Osteoblast (primary cell): ENCODE results near the gene GRID1. TPM values are rescaled to one million over a fixed set of nuclear protein-coding genes. Genes with fewer than 3 reads are reported as not detected.

Experiments
- DNase-seq: peaks from one replicate; pipeline ENCODE4 v3.0.0; 2011; ENCODE audit warnings: low spot score, mixed read lengths; ENCODE audit not compliant: insufficient read length; ENCODE audit errors: missing footprints
- H2AFZ ChIP-seq: 2 replicates; pipeline ENCODE4 v1.6.0; 2011; ENCODE audit warnings: mild to moderate bottlenecking, low read length
- H3K27ac ChIP-seq: 2 replicates; pipeline ENCODE4 v1.5.1; 2011; ENCODE audit warnings: mild to moderate bottlenecking, low read depth, low read length, moderate library complexity
- H3K27me3 ChIP-seq: 2 replicates; pipeline ENCODE4 v1.6.0; 2012; ENCODE audit warnings: mild to moderate bottlenecking, control low read depth, inconsistent platforms, low read length, moderate library complexity; ENCODE audit not compliant: insufficient read depth
- H3K36me3 ChIP-seq: 2 replicates; pipeline ENCODE4 v1.5.1; 2011; ENCODE audit warnings: mild to moderate bottlenecking, low read length, control low read depth, moderate library complexity; ENCODE audit not compliant: insufficient read depth
- H3K4me1 ChIP-seq: 2 replicates; pipeline ENCODE4 v1.5.1; 2011; ENCODE audit warnings: mild to moderate bottlenecking, low read length, control low read depth, moderate library complexity; ENCODE audit not compliant: insufficient read depth
- H3K4me2 ChIP-seq: 2 replicates; pipeline ENCODE4 v1.6.0; 2011; ENCODE audit warnings: mild to moderate bottlenecking, low read length; ENCODE audit not compliant: insufficient read depth
- H3K4me3 ChIP-seq: fragments of 200-600 bp; sonication (generic); 3 replicates; pipeline ENCODE4 v1.5.1; 2012; ENCODE audit warnings: mild to moderate bottlenecking, low read length, inconsistent platforms; ENCODE audit not compliant: insufficient read depth
- H3K79me2 ChIP-seq: 2 replicates; pipeline ENCODE4 v1.6.0; 2012; ENCODE audit warnings: mild to moderate bottlenecking, low read length, control low read depth, inconsistent platforms; ENCODE audit not compliant: insufficient read depth
- H3K9me3 ChIP-seq: 2 replicates; pipeline ENCODE4 v1.5.1; 2011; ENCODE audit warnings: low read depth, low read length, control low read depth
- H4K20me1 ChIP-seq: 2 replicates; pipeline ENCODE4 v1.6.0; 2012; ENCODE audit warnings: mild to moderate bottlenecking, low read length, control low read depth; ENCODE audit not compliant: insufficient read depth
- total RNA-seq: library from RNA; depleted of rRNA; stranded (reverse); fragments of >200 nt; gene quantifications from 2 replicates; pipeline ENCODE4 v1.2.3, GENCODE V29; 2012
- TF ChIP-seq, protein P1 (sequence below): IDR thresholded peaks from 2 replicates; pipeline ENCODE4 v1.5.1; 2011; ENCODE audit warnings: mild to moderate bottlenecking, low read depth, low read length, moderate library complexity; ENCODE audit errors: extremely low read depth

GRID1 gene
- total RNA-seq, 1 donor: not detected

DNA sequence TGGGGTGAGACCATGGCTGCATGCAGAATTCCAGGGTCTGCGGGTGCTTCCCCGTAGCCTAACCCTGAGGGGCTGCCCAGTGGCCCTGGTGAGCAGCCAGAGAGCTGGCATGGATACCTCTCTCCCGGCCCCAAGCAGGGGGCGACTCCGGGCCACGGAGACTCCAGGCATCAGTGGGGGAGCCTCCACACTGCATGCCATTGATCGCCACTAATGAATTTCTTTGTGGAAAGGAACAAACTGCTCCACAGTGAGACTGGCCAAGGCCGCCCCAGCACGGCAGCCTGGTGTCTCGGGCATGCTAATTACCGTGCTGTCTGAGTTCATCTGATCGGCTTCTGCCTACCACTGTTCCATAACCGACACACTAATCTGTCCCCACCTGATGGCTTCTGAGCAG is 184.4 kb downstream of the GRID1 start:
- Histone ChIP-seq H3K27me3 (no peaks in the 10 kb centered on the region), H3K4me2 (no peak overlapping the region), H2AFZ (no peak overlapping the region), H3K4me3 (no peak overlapping the region), H3K36me3 (no peaks in the 10 kb centered on the region), H3K79me2 (no peaks in the 10 kb centered on the region), H3K27ac (no peak overlapping the region), H4K20me1 (no peaks in the 10 kb centered on the region), H3K4me1 (no peaks in the 10 kb centered on the region), H3K9me3 (no peaks in the 10 kb centered on the region)
- no peak for DNase-seq
- TF ChIP-seq, protein P1, sequence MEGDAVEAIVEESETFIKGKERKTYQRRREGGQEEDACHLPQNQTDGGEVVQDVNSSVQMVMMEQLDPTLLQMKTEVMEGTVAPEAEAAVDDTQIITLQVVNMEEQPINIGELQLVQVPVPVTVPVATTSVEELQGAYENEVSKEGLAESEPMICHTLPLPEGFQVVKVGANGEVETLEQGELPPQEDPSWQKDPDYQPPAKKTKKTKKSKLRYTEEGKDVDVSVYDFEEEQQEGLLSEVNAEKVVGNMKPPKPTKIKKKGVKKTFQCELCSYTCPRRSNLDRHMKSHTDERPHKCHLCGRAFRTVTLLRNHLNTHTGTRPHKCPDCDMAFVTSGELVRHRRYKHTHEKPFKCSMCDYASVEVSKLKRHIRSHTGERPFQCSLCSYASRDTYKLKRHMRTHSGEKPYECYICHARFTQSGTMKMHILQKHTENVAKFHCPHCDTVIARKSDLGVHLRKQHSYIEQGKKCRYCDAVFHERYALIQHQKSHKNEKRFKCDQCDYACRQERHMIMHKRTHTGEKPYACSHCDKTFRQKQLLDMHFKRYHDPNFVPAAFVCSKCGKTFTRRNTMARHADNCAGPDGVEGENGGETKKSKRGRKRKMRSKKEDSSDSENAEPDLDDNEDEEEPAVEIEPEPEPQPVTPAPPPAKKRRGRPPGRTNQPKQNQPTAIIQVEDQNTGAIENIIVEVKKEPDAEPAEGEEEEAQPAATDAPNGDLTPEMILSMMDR: no peak

GRCh38 chr10:86180861-86181260 is 185.7 kb downstream of the GRID1 start:
- Histone ChIP-seq H3K79me2 (no peaks in the 10 kb centered on the region), H3K36me3 (no peaks in the 10 kb centered on the region), H3K4me2 (no peak overlapping the region), H3K4me3 (no peak overlapping the region), H3K27me3 (no peaks in the 10 kb centered on the region), H3K9me3 (no peaks in the 10 kb centered on the region), H3K4me1 (no peaks in the 10 kb centered on the region), H2AFZ (no peak overlapping the region), H3K27ac (no peak overlapping the region), H4K20me1 (no peaks in the 10 kb centered on the region)
- TF ChIP-seq, protein P1: no peak
- DNase-seq: no peak

GRCh38 chr10:86179961-86180360 is 186.6 kb downstream of the GRID1 start:
- no peak for DNase-seq
- H3K27ac ChIP-seq: no peak overlapping the region
- H3K4me1 ChIP-seq: no peaks in the 10 kb centered on the region
- H3K4me3 ChIP-seq: no peak overlapping the region
- no peak overlapping the region for H2AFZ ChIP-seq
- no peaks in the 10 kb centered on the region for H3K27me3 ChIP-seq
- no peaks in the 10 kb centered on the region for H4K20me1 ChIP-seq
- no peaks in the 10 kb centered on the region for H3K36me3 ChIP-seq
- TF ChIP-seq, protein P1: no peak
- no peaks in the 10 kb centered on the region for H3K79me2 ChIP-seq
- H3K4me2 ChIP-seq: no peak overlapping the region
- no peaks in the 10 kb centered on the region for H3K9me3 ChIP-seq

DNA sequence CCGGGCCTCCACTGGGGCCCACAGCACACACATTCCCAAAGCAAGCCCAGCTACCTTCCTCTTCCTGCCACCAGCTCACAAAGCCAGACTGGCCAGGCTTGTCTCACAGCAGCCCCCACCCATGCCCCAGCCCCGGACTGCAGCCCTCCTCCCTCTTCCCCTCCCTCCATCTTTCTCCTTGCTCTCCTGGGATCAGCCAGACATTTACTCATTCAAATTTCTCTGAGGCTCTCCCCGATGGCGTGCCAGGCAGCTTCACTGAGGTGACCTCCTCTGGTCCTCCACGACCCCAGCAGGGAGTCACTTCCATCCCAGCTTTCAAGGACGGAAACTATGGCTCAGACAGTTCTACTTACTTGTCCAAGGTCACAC is 187.5 kb downstream of the GRID1 start:
- no peaks in the 10 kb centered on the region for H3K27me3 ChIP-seq
- H2AFZ ChIP-seq: no peak overlapping the region
- H3K9me3 ChIP-seq: no peaks in the 10 kb centered on the region
- no peaks in the 10 kb centered on the region for H4K20me1 ChIP-seq
- no peak overlapping the region for H3K4me2 ChIP-seq
- H3K36me3 ChIP-seq: no peaks in the 10 kb centered on the region
- H3K27ac ChIP-seq: no peak overlapping the region
- H3K79me2 ChIP-seq: no peaks in the 10 kb centered on the region
- no peaks in the 10 kb centered on the region for H3K4me1 ChIP-seq
- no peak overlapping the region for H3K4me3 ChIP-seq
- TF ChIP-seq, protein P1: no peak
- DNase-seq: no peak
